ENCODE results near the gene POU2F3.

POU2F3 gene

GRCh38 chr11:120342678-120343077, 102.7 kb downstream of the POU2F3 start:
- no peak for DNase-seq

- DNase-seq = no peak
Observed at GRCh38 chr11:120343429-120343828, 103.5 kb downstream of the POU2F3 start.

GRCh38 chr11:120344302-120345004, 104.5 kb downstream of the POU2F3 start:
- peak; percentile 13 for DNase-seq

- no peak for DNase-seq
Observed at GRCh38 chr11:120346233-120346632, 106.3 kb downstream of the POU2F3 start.

- DNase-seq = no peak
Observed at GRCh38 chr11:120350637-120351036, 110.7 kb downstream of the POU2F3 start.

- DNase-seq = no peak
Observed at GRCh38 chr11:120352405-120352804, 112.5 kb downstream of the POU2F3 start.

- no peak for DNase-seq
Observed at GRCh38 chr11:120354068-120354467, 114.1 kb downstream of the POU2F3 start.

- DNase-seq = no peak
Observed at GRCh38 chr11:120354779-120355178, 114.8 kb downstream of the POU2F3 start.

GRCh38 chr11:120357620-120358019, 117.7 kb downstream of the POU2F3 start:
- DNase-seq = no peak

GRCh38 chr11:120358729-120359128, 118.8 kb downstream of the POU2F3 start:
- no peak for DNase-seq

- no peak for DNase-seq
Observed at GRCh38 chr11:120363436-120363835, 123.5 kb downstream of the POU2F3 start.

GRCh38 chr11:120365512-120365911, 125.6 kb downstream of the POU2F3 start:
- DNase-seq = no peak
